CD14-positive monocyte (primary cell): Measurements from ENCODE around the gene INO80B. TPM values are rescaled to one million over a fixed set of nuclear protein-coding genes. Genes with fewer than 3 reads are reported as not detected.
"Not testable (repeated sequence)": the region's sequence is repeated elsewhere in the genome, so short reads cannot be mapped to it uniquely, and the experiment has no call there.

ENCODE experiments used
- DNase-seq, 3 donors: peaks; one replicate each; pipeline ENCODE4 v3.0.0-alpha.2; 2011 to 2022
- H2AFZ ChIP-seq: 2 replicates; pipeline ENCODE4 v1.6.0; 2012; ENCODE audit warnings: mild to moderate bottlenecking, low read depth, low read length, inconsistent platforms; ENCODE audit not compliant: insufficient read depth, poor library complexity, severe bottlenecking
- H3K27ac ChIP-seq, 2 donors: 1 replicate in 1 of 2; 2 replicates in 1 of 2; pipeline ENCODE4 v1.5.1; 2012 to 2013; ENCODE audit warnings: low read length in 2 of 2, control low read depth in 1 of 2, inconsistent platforms in 1 of 2, low read depth in 1 of 2, mild to moderate bottlenecking in 1 of 2
- H3K27me3 ChIP-seq, 2 donors: one replicate each; pipeline versions ENCODE4 v1.6.0 to v1.6.1; 2011 to 2013; ENCODE audit warnings: low read length in 2 of 2; ENCODE audit not compliant: control insufficient read depth in 2 of 2, insufficient read depth in 2 of 2
- H3K36me3 ChIP-seq, 2 donors: replicated peaks in 1 of 2; 1 replicate in 1 of 2; 2 replicates in 1 of 2; pipeline versions ENCODE4 v1.5.1 to v1.6.1; 2012 to 2013; ENCODE audit warnings: low read length in 2 of 2, control low read depth in 1 of 2, inconsistent platforms in 1 of 2, mild to moderate bottlenecking in 1 of 2; ENCODE audit not compliant: insufficient read depth in 2 of 2, control insufficient read depth in 1 of 2
- H3K4me1 ChIP-seq, 2 donors: 1 replicate in 1 of 2; 2 replicates in 1 of 2; pipeline versions ENCODE4 v1.5.1 to v1.6.1; 2012 to 2013; ENCODE audit warnings: low read length in 2 of 2, control low read depth in 1 of 2, inconsistent platforms in 1 of 2, mild to moderate bottlenecking in 1 of 2, moderate library complexity in 1 of 2; ENCODE audit not compliant: insufficient read depth in 2 of 2, control insufficient read depth in 1 of 2
- H3K4me2 ChIP-seq: replicated peaks from 2 replicates; pipeline ENCODE3; 2012; ENCODE audit warnings: low read length, moderate library complexity, mild to moderate bottlenecking; ENCODE audit not compliant: poor library complexity, severe bottlenecking; ENCODE audit errors: extremely low read depth
- H3K4me3 ChIP-seq, 3 experiments: fragments of 200-600 bp in 1 of 3; sonication (generic) in 1 of 3; replicated peaks in 1 of 3; 1 replicate in 2 of 3; 2 replicates in 1 of 3; pipeline ENCODE4 v1.5.1; 2011 to 2013; ENCODE audit warnings: low read length in 3 of 3, mild to moderate bottlenecking in 3 of 3, control low read depth in 2 of 3, low read depth in 2 of 3, inconsistent platforms in 1 of 3, moderate library complexity in 1 of 3
- H3K79me2 ChIP-seq: 2 replicates; pipeline ENCODE4 v1.6.0; 2012; ENCODE audit warnings: mild to moderate bottlenecking, control low read depth, inconsistent platforms, low read length, moderate library complexity; ENCODE audit not compliant: insufficient read depth
- H3K9ac ChIP-seq: 2 replicates; pipeline ENCODE4 v1.6.0; 2017; ENCODE audit warnings: low read length, mild to moderate bottlenecking; ENCODE audit not compliant: insufficient read depth, poor library complexity, severe bottlenecking
- H3K9me3 ChIP-seq, 2 donors: replicated peaks in 1 of 2; 1 replicate in 1 of 2; 2 replicates in 1 of 2; pipeline versions ENCODE4 v1.5.1 to v1.6.1; 2012 to 2013; ENCODE audit warnings: low read length in 2 of 2, control low read depth in 1 of 2; ENCODE audit not compliant: control insufficient read depth in 1 of 2, insufficient read depth in 1 of 2
- H4K20me1 ChIP-seq: 2 replicates; pipeline ENCODE4 v1.6.0; 2012; ENCODE audit warnings: mild to moderate bottlenecking, low read length, control low read depth, moderate library complexity; ENCODE audit not compliant: insufficient read depth
- H3K27ac Mint-ChIP-seq, 7 donors: one replicate each; pipeline ENCODE4 v1.8.0; 2020; ENCODE audit warnings: mild to moderate bottlenecking in 7 of 7, mixed read lengths in 7 of 7, moderate library complexity in 6 of 7, inconsistent platforms in 2 of 7
- H3K27me3 Mint-ChIP-seq, 3 donors: one replicate each; pipeline ENCODE4 v1.8.0; 2021 to 2022; ENCODE audit warnings: low read depth in 3 of 3, mild to moderate bottlenecking in 3 of 3, mixed read lengths in 3 of 3, moderate library complexity in 3 of 3, inconsistent platforms in 1 of 3
- H3K36me3 Mint-ChIP-seq, 2 donors: one replicate each; pipeline ENCODE4 v1.8.0; 2020; ENCODE audit warnings: mixed read lengths in 2 of 2, inconsistent platforms in 1 of 2, mild to moderate bottlenecking in 1 of 2
- H3K4me1 Mint-ChIP-seq: one replicate; pipeline ENCODE4 v1.8.0; 2020; ENCODE audit warnings: mild to moderate bottlenecking, mixed read lengths
- H3K4me3 Mint-ChIP-seq, 2 donors: one replicate each; pipeline ENCODE4 v1.8.0; 2020; ENCODE audit warnings: mild to moderate bottlenecking in 2 of 2, mixed read lengths in 2 of 2, moderate library complexity in 1 of 2
- H3K9me3 Mint-ChIP-seq, 7 donors: one replicate each; pipeline ENCODE4 v1.8.0; 2020 to 2022; ENCODE audit warnings: mixed read lengths in 7 of 7, mild to moderate bottlenecking in 6 of 7, moderate library complexity in 6 of 7, inconsistent platforms in 2 of 7
- WGBS: methylation state at CpG from one replicate; pipeline ENCODE4 v1.1.5; 2013; ENCODE audit warnings: missing lambda C conversion rate; ENCODE audit not compliant: insufficient coverage; 5-methylcytosine and 5-hydroxymethylcytosine counted together
- intact Hi-C, 2 donors: fragments of 100-400 bp; cut with micrococcal nuclease; formaldehyde crosslinking; loops; one replicate each; pipeline versions ENCODE4 v1.15.0 to v1.15.1; 2023
- polyA plus RNA-seq, 3 donors: library from polyadenylated mRNA; depleted of rRNA in 1 of 3; unstranded in 2 of 3; stranded (reverse) in 1 of 3; fragments of 300-500 nt in 2 of 3; fragments of >200 nt in 1 of 3; fragmentation: Illumina TruSeq in 2 of 3; gene quantifications; 1 replicate in 2 of 3; 2 replicates in 1 of 3; pipeline ENCODE4 v1.2.3, GENCODE V29; 2012 to 2021
- TF ChIP-seq, protein P1 (sequence below): fragments of 200-600 bp; IDR thresholded peaks from one replicate; pipeline ENCODE4 v1.8.0; 2022; ENCODE audit warnings: antibody characterized with exemption, mild to moderate bottlenecking

INO80B gene
- polyA plus RNA-seq, 3 donors = 4.8 to 48.7 (median 4.8) TPM

DNA sequence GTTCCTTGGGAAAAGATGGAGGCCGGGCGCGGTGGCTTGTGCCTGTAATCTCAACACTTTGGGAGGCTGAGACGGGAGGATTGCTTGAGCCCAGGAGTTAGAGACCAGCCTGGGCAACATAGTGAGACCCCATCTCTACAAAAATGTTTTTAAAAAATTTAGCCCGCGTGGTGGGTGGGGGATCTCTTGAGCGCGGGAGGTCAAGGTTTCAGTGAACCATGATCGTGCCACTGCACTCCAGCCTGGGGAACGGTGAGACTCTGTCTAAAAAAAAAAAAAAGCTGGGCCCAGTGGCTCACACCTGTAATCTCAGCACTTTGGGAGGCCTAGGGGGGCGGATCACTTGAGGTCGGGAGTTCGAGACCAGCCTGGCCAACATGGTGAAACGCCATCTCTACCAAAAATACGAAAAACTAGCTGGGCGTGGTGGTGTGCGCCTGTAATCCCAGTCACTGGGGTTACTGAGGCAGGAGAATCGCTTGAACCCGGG, 28.8 kb downstream of the INO80B start:
- peaks cover 20% of the 10 kb centered on the region for H4K20me1 ChIP-seq
- H3K4me2 ChIP-seq = peak overlapping the region; percentile 95
- peaks cover 18 to 47% of the 10 kb centered on the region in 2 donors for H3K36me3 ChIP-seq
- H3K9me3 Mint-ChIP-seq, H3K27me3 Mint-ChIP-seq, DNase-seq, H3K9me3 ChIP-seq, H3K27me3 ChIP-seq: not testable (repeated sequence)
- WGBS = 87% methylated on average over 9 of the region's 19 CpGs
- Mint-ChIP-seq H3K36me3 (peaks cover 34 to 53% of the 10 kb centered on the region in 2 donors), H3K4me1 (peaks cover 29% of the 10 kb centered on the region), H3K4me3 (peak overlapping the region; percentile 100), H3K27ac (peak overlapping the region in 3 of 7 donors; percentile 64 to 100 (median 99))
- H3K4me1 ChIP-seq = peaks cover 24 to 32% of the 10 kb centered on the region in 2 donors
- intact Hi-C loops = loop anchor here (2.0 to 5.0 kb wide), 5 partner anchors 29 to 103 kb away; partner anchors contain the start of genes AUP1 (in 2 of the 2), HTRA2 (in 2 of the 2), DQX1 (in 1 of the 2) and INO80B (in 1 of the 2)
- H3K79me2 ChIP-seq = peaks cover 49% of the 10 kb centered on the region
- H3K4me3 ChIP-seq = peak overlapping the region in 2 of 3 experiments; percentile 86 to 94
- H2AFZ ChIP-seq = peak overlapping the region; percentile 98
- H3K27ac ChIP-seq = peak overlapping the region in 1 of 2 donors; percentile 90
- H3K9ac ChIP-seq = peak overlapping the region; percentile 76

DNA sequence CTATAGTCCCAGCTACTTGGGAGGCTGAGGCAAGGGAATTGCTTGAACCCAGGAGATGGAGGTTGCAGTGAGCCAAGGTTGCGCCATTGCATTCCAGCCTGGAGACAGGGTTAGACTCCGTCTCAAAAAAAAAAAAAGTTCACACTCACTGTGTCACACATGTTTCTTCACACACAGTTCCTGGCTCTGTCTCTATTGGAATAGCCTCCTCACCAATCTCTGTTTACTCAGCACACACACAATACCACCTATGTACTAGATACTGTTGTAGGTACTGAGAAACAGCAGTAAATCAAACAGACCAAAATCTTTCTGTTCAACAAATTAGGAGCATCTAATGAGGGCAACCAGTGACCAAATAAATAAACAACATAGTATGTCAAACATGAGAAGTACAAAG, 31.3 kb downstream of the INO80B start:
- H3K79me2 ChIP-seq = peaks cover 34% of the 10 kb centered on the region
- H3K9ac ChIP-seq = no peak overlapping the region
- no peak overlapping the region for H3K4me2 ChIP-seq
- peaks cover 11% of the 10 kb centered on the region for H4K20me1 ChIP-seq
- peaks cover 19 to 25% of the 10 kb centered on the region in 2 donors for H3K4me1 ChIP-seq
- H3K4me3 ChIP-seq = no peak overlapping the region
- Mint-ChIP-seq H3K27me3 (peaks cover 0 to 2% (median 0%) of the 10 kb centered on the region in 3 donors), H3K27ac (peak overlapping the region in 1 of 7 donors; percentile 10), H3K4me3 (no peak overlapping the region), H3K36me3 (peaks cover 40 to 53% of the 10 kb centered on the region in 2 donors), H3K4me1 (peaks cover 17% of the 10 kb centered on the region), H3K9me3 (no peaks in the 10 kb centered on the region)
- no peaks in the 10 kb centered on the region for H3K9me3 ChIP-seq
- no peak overlapping the region for H3K27ac ChIP-seq
- no peaks in the 10 kb centered on the region for H3K27me3 ChIP-seq
- H3K36me3 ChIP-seq = peaks cover 32 to 54% of the 10 kb centered on the region in 2 donors
- intact Hi-C loops = no loop called here
- TF ChIP-seq, protein P1, sequence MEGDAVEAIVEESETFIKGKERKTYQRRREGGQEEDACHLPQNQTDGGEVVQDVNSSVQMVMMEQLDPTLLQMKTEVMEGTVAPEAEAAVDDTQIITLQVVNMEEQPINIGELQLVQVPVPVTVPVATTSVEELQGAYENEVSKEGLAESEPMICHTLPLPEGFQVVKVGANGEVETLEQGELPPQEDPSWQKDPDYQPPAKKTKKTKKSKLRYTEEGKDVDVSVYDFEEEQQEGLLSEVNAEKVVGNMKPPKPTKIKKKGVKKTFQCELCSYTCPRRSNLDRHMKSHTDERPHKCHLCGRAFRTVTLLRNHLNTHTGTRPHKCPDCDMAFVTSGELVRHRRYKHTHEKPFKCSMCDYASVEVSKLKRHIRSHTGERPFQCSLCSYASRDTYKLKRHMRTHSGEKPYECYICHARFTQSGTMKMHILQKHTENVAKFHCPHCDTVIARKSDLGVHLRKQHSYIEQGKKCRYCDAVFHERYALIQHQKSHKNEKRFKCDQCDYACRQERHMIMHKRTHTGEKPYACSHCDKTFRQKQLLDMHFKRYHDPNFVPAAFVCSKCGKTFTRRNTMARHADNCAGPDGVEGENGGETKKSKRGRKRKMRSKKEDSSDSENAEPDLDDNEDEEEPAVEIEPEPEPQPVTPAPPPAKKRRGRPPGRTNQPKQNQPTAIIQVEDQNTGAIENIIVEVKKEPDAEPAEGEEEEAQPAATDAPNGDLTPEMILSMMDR = no peak
- WGBS = no CpG with 5 or more reads among the region's 2 CpGs
- DNase-seq = no peak
- H2AFZ ChIP-seq = no peak overlapping the region
